Activated naive CD4-positive, alpha-beta T cell (primary cell): ENCODE results near the gene SBSN.
"Not testable (repeated sequence)": the region's sequence is repeated elsewhere in the genome, so short reads cannot be mapped to it uniquely, and the experiment has no call there.

Experiments used
- DNase-seq, 4 experiments: peaks; one replicate each; lab custom pipeline; 2025; lab: John Stamatoyannopoulos, UW

SBSN gene

DNA sequence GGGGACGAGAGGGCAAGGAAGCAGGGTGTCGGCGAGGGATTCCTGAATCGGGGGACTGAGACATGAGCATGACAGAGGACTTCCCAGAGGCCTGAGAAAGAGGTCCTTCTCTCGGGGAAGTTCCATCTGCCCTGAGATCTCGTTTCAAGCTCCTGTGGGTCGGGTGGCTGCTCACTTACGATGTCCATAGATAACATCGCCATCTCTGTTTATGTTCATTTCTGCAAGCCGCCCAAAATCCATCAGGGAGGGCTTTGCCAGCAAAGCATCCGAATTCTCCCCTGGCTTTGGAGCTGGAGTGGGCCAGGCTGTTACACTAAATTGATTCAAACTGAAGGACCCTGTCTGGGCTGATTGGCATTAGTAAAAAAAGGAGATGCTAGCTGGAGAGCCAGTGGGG is 20.6 kb downstream of the SBSN start:
- no peak for DNase-seq

GRCh38 chr19:35506011-35506410 is 22.1 kb downstream of the SBSN start:
- DNase-seq, result no peak

DNA sequence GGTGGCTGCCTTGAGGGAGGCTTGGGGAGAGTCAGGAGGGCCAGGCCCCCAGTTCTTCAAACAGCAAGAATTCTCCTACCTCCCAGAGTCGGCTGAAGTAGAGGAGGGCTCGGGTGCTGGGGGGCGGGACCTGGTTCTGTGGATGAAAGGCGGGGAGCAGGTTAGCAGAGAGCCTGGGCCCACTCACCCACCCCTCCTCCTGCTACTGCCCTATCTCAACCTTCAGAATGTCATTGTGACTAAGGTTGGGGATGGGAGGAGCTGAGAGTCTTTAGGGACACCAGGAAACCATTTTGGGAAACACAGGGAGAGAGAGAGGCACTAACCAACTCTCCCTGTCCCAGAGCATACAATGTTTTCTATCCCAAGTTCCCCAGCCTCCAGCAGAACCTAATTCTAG is 25.4 kb downstream of the SBSN start:
- DNase-seq, result no peak

DNA sequence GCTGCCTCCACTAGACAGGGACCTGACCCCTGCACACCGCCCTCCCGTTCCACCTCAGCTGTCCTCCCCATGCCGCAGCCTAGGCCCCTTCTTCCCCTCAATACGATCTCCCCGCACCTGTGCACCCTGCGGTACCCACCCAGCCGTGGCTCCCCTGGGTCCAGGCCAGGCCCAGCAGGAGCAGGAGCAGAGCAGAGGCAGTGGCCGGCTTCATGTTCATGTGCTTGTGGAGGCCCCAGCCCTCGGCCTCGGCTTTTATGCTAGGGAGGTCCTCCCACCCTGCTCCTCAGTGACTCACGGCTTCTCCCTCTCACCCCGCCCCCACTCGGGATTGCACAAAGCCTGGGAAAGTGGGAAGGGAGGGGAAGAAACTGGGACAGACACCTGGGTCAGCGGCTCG is 26.4 kb downstream of the SBSN start:
- DNase-seq, result no peak

DNA sequence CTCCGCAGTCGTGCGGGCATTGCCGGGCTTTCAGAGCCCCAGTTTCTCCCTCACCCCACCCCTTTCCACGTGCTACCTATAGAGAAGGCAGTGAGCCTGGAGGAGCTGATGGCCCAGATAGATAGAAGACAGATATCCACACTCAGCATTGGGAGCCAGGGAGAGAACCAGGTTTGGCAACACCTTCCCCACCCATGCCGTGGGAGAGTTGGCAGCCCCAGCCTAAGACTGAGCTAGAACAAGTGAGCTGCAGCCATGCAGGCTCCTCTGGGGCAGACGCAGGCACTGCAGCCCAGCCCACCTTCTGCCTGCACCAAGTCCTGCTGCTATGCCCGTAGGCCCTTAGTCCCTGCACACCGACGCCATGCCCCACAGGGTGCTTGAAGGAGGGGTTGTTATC is 27.5 kb downstream of the SBSN start:
- DNase-seq, result no peak

- no peak for DNase-seq
Observed at GRCh38 chr19:35498984-35499527, 29.1 kb downstream of the SBSN start.

DNA sequence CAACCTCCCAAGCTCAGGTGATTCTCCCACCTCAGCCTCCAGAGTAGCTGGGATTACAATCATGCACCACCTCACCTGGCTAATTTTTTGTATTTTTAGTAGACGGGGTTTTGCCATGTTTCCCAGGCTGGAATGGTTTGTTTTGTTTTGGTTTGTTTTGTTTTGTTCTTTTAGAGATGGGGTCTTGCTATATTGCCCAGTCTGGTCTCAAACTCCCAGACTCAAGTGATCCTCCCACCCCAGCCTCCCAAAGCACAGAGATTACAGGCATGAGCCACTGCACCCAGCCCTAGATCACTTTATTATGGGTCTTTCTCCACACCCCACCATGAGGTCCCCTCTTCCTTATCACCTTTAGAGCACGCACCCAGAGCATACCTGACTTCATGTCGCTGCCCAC is 29.9 kb downstream of the SBSN start:
- DNase-seq, result no peak

- no peak for DNase-seq
Observed at GRCh38 chr19:35497406-35497805, 30.7 kb downstream of the SBSN start.

- DNase-seq, result peak; percentile 31 to 58 (median 38)
Observed at GRCh38 chr19:35495107-35496064, 32.7 kb downstream of the SBSN start.

- DNase-seq, result no peak
Observed at GRCh38 chr19:35493971-35494370, 34.1 kb downstream of the SBSN start.

- no peak for DNase-seq
Observed at GRCh38 chr19:35491836-35492360, 36.2 kb downstream of the SBSN start.

GRCh38 chr19:35490364-35490763 is 37.7 kb downstream of the SBSN start, which contains the start of gene KRTDAP:
Gene KRTDAP, minus strand, starts transcription at chr19:35490464. Its CDS starts 22 bp downstream, at chr19:35490442.
- DNase-seq, result no peak

DNA sequence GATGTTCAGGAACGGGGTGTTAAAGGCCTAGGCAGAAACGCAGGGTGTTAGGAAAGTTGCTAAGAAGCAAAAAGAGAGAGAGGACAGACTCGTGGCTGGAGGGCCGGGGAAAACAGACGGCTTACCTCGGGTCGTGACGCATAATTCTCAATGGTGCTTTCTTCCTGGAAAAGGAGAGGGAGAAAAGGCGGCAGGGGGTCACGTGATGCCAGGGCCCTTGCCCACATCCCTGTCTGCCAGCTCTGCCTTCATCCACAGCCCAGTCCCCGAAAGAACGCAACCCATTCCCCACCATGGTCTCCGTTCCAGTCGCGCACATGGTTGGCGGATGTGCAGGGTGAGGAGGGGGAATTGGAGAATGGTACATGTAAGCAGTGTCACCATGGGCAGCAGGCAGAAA is 39.4 kb downstream of the SBSN start:
- DNase-seq, result no peak

- no peak for DNase-seq
Observed at GRCh38 chr19:35487656-35488182, 40.4 kb downstream of the SBSN start.

DNA sequence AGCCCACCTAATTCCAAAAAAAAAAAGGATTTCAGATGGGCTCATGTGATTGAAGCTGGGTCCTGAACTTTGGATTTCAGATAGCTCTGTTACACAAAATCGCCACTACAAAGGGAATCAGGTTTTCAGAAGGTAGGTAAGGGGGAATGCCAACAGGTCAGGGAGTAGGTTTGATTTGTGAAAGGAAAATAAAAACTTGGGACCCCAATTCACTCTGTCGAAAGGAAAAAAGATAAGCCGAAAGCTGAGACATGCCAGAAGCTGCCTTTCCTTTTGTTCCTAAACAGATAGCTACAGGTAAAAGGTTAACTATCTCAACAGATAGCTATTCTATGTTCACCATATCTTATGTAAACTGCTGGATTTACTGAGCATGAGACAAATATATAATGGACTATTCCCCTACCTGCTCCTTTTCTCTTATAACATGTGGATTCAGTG is 41.8 kb downstream of the SBSN start:
- no peak for DNase-seq

GRCh38 chr19:35484252-35485036 is 43.7 kb downstream of the SBSN start:
- no peak for DNase-seq

DNA sequence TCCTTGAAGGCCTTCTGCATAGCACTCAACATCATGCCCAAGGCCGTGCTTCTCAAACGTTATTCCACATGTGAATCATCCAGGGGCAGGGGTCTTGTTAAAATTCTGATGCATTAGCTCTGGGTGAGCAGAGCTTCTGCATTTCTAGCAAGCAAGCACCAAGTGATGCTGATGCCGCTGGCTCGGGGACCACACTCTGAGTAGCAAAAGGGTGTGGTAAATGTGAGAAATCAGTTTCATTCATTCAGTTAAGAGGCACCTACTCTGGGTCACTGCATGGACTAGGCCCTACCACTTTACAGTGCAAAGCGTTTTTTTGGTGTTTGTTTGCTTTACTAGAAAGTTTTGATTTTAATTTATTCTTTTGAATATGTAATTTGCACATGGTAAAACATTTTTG is 45.0 kb downstream of the SBSN start:
- no peak for DNase-seq

DNA sequence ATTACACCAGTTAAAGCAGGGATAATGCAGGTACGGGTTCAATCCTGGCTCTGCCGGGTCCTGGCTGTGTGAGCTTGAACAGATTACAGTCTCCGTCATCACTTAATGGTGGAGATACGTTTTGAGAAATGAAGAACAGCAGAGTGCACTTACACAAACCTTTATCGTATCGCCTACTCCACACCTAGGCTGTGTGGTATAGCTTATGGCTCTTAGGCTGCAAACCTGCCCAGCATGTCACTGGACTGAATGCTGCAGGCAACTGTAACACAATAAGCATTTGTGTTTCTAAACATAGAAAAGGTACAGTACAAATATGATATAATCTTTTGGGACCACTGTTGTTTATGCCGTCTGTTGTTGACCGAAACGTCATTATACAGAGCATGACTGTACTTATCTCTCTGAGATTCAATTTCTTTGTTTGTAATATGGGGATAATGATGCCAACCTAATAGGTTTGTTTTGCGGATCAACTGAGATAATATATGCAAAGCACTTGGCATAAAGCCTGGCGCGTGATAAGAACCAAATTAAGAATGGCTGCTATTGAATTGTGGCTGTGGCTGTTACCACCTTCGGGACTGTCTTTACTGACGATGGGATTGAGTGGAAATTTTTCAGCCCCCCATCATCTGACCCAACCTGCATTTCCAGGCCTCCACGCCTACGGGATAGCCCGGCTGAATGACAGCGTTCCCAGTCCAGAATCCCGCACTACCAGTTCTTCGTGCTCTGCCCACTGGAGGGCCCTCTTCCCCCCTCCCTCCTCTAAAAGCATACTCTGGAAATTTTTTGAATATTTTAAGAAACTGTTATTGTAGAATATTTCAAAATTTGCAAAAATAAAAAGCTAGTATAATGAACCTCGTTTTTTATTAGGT is 49.1 kb downstream of the SBSN start:
- DNase-seq, result no peak

- no peak for DNase-seq
Observed at GRCh38 chr19:35476149-35476548, 52.0 kb downstream of the SBSN start.

- not testable (repeated sequence) for DNase-seq
Observed at GRCh38 chr19:35474594-35474993, 53.5 kb downstream of the SBSN start.

- no peak for DNase-seq
Observed at GRCh38 chr19:35474104-35474503, 54.0 kb downstream of the SBSN start.
